A549 (cell line): ENCODE data around the gene SLC23A2. TPM values are rescaled to one million over a fixed set of nuclear protein-coding genes. Genes with fewer than 3 reads are reported as not detected.
A peak's percentile ranks its signal among the peaks of the same experiment; 100 is the strongest.

Experiments used
- ATAC-seq, 2 experiments: fragments of 200-7000 bp in 1 of 2; fragments of >200 bp in 1 of 2; cut with Nextera tagmentation in 1 of 2; cut with Tn5 transposase in 1 of 2; 3 replicates each; pipeline versions ENCODE4 v1.8.0 to v1.9.1; 2018 to 2020; ENCODE audit warnings: mild to moderate bottlenecking in 1 of 2, moderate library complexity in 1 of 2
- CTCF ChIA-PET: fragments of 300-600 bp; sonication (Branson Sonifier 250); formaldehyde crosslinking; extraction: SDS; loops from one replicate; lab custom pipeline; 2021; ENCODE audit warnings: antibody characterized with exemption, inconsistent platforms; lab: Yijun Ruan, JAX
- POLR2A ChIA-PET: fragments of 350-600 bp; formaldehyde crosslinking; extraction: SDS; loops from one replicate; lab custom pipeline; 2021; ENCODE audit warnings: antibody characterized with exemption, inconsistent platforms; lab: Yijun Ruan, JAX
- DNase-seq, 2 experiments: peaks; one replicate each; pipeline versions ENCODE4 v3.0.0 to v3.0.0-alpha.2; 2011 to 2016; ENCODE audit warnings: low read depth in 1 of 2, low spot score in 1 of 2
- FAIRE-seq: peaks from 2 replicates; lab custom pipeline; 2011; peaks lifted over from hg19 to GRCh38; lab: Jason Lieb, UNC
- H3K27ac ChIP-seq, 2 experiments: fragments of >200 bp; sonication (Bioruptor Twin); formaldehyde crosslinking; 3 replicates each; pipeline ENCODE4 v1.5.1; 2016 to 2017
- H3K4me1 ChIP-seq: fragments of >200 bp; sonication (Bioruptor Twin); formaldehyde crosslinking; 3 replicates; pipeline ENCODE4 v1.6.1; 2016
- H3K4me2 ChIP-seq: fragments of >200 bp; sonication (Bioruptor Twin); formaldehyde crosslinking; 3 replicates; pipeline ENCODE4 v1.6.1; 2016
- H3K4me3 ChIP-seq: fragments of >200 bp; sonication (Bioruptor Twin); formaldehyde crosslinking; 3 replicates; pipeline ENCODE4 v1.5.1; 2016
- H3K9me3 ChIP-seq: fragments of >200 bp; sonication (Bioruptor Twin); formaldehyde crosslinking; 3 replicates; pipeline ENCODE4 v1.6.1; 2016
- BHLHE40 ChIP-seq: IDR thresholded peaks from 2 replicates; pipeline ENCODE4 v1.6.1; 2012; ENCODE audit warnings: low read depth, low read length, inconsistent platforms
- CBX2 ChIP-seq: fragments of 200-600 bp; sonication (generic); IDR thresholded peaks from 2 replicates; pipeline ENCODE4 v1.6.1; 2016; ENCODE audit warnings: low read depth, mild to moderate bottlenecking, borderline replicate concordance
- CBX8 ChIP-seq: fragments of 200-600 bp; sonication (generic); IDR thresholded peaks from 2 replicates; pipeline ENCODE4 v1.6.1; 2016
- CEBPB ChIP-seq, 2 experiments: fragments of >200 bp in 1 of 2; sonication (Bioruptor Twin) in 1 of 2; formaldehyde crosslinking in 1 of 2; IDR thresholded peaks; 2 replicates each; pipeline ENCODE4 v1.6.1; 2012 to 2016
- CHD2 ChIP-seq: fragments of 150-350 bp; IDR thresholded peaks from 2 replicates; pipeline ENCODE4 v1.6.1; 2014; ENCODE audit warnings: low read length; ENCODE audit not compliant: partially characterized antibody
- EHF ChIP-seq: fragments of 250-450 bp; sonication (Bioruptor Pico); IDR thresholded peaks from 2 replicates; pipeline ENCODE4 v1.5.0; 2020; ENCODE audit warnings: mild to moderate bottlenecking
- FOSB ChIP-seq: fragments of 250-450 bp; sonication (Bioruptor Pico); IDR thresholded peaks from 2 replicates; pipeline ENCODE4 v1.5.0; 2020; ENCODE audit warnings: mild to moderate bottlenecking, moderate library complexity
- FOXS1 ChIP-seq: fragments of 250-450 bp; sonication (Bioruptor Pico); IDR thresholded peaks from 2 replicates; pipeline ENCODE4 v1.5.0; 2020; ENCODE audit warnings: mild to moderate bottlenecking, moderate library complexity
- GATA3 ChIP-seq: IDR thresholded peaks from 2 replicates; pipeline ENCODE4 v1.6.1; 2012; ENCODE audit warnings: borderline replicate concordance
- HDAC2 ChIP-seq: fragments of 200-600 bp; sonication (generic); IDR thresholded peaks from 2 replicates; pipeline ENCODE4 v1.6.1; 2016
- JUN ChIP-seq, 2 experiments: fragments of >200 bp; sonication (Bioruptor Twin); formaldehyde crosslinking; IDR thresholded peaks; 2 replicates in 1 of 2; 3 replicates in 1 of 2; pipeline ENCODE4 v1.6.1; 2016 to 2017
- KDM5A ChIP-seq: fragments of 200-600 bp; sonication (generic); IDR thresholded peaks from 2 replicates; pipeline ENCODE4 v1.6.1; 2016; ENCODE audit warnings: antibody characterized with exemption, mild to moderate bottlenecking
- MAFK ChIP-seq: fragments of 450-650 bp; IDR thresholded peaks from 2 replicates; pipeline ENCODE4 v1.6.1; 2014; ENCODE audit not compliant: partially characterized antibody
- MYC ChIP-seq: IDR thresholded peaks from 2 replicates; pipeline ENCODE4 v1.6.1; 2012; ENCODE audit warnings: mild to moderate bottlenecking, inconsistent platforms, low read length, improper control_type of control experiment, borderline replicate concordance
- NFE2L2 ChIP-seq: fragments of 150-350 bp; conservative IDR thresholded peaks from 2 replicates; pipeline ENCODE4 v1.6.1; 2014; ENCODE audit warnings: low read length
- NPAS2 ChIP-seq: fragments of 250-450 bp; sonication (Bioruptor Pico); IDR thresholded peaks from 2 replicates; pipeline ENCODE4 v1.8.0; 2022; ENCODE audit warnings: mild to moderate bottlenecking, moderate library complexity, borderline replicate concordance
- NR3C1 ChIP-seq: fragments of >200 bp; sonication (Bioruptor Twin); formaldehyde crosslinking; IDR thresholded peaks from 3 replicates; pipeline ENCODE4 v1.6.1; 2017
- PHF8 ChIP-seq: fragments of 200-600 bp; sonication (generic); IDR thresholded peaks from 2 replicates; pipeline ENCODE4 v1.6.1; 2016; ENCODE audit warnings: low read depth, mild to moderate bottlenecking, antibody characterized with exemption, moderate library complexity, borderline replicate concordance
- POLR2AphosphoS2 ChIP-seq: conservative IDR thresholded peaks from 2 replicates; pipeline ENCODE4 v1.6.1; 2012; ENCODE audit warnings: low read length, improper control_type of control experiment, inconsistent platforms
- RARB ChIP-seq: fragments of 250-450 bp; sonication (Bioruptor Pico); IDR thresholded peaks from 2 replicates; pipeline ENCODE4 v1.8.0; 2021; ENCODE audit warnings: mild to moderate bottlenecking, moderate library complexity
- RNF2 ChIP-seq: fragments of 200-600 bp; sonication (generic); IDR thresholded peaks from 2 replicates; pipeline ENCODE4 v1.6.1; 2016; ENCODE audit warnings: low read depth, mild to moderate bottlenecking, antibody characterized with exemption, moderate library complexity, borderline replicate concordance
- SMC3 ChIP-seq: fragments of >200 bp; sonication (Bioruptor Twin); formaldehyde crosslinking; IDR thresholded peaks from 3 replicates; pipeline ENCODE4 v1.6.1; 2018; ENCODE audit warnings: inconsistent platforms
- SREBF2 ChIP-seq: fragments of 450-650 bp; IDR thresholded peaks from 2 replicates; pipeline ENCODE4 v1.6.1; 2014; ENCODE audit warnings: mild to moderate bottlenecking, moderate library complexity
- ZFP36 ChIP-seq: fragments of 450-650 bp; IDR thresholded peaks from 2 replicates; pipeline ENCODE4 v1.6.1; 2014; ENCODE audit warnings: borderline replicate concordance; ENCODE audit not compliant: partially characterized antibody
- ZSCAN20 ChIP-seq: fragments of 250-450 bp; sonication (Bioruptor Pico); IDR thresholded peaks from 2 replicates; pipeline ENCODE4 v1.8.0; 2022; ENCODE audit warnings: mild to moderate bottlenecking, moderate library complexity
- WGBS: methylation state at CpG from one replicate; pipeline ENCODE4 v1.1.6; 2017; ENCODE audit errors: missing lambda C conversion rate; 5-methylcytosine and 5-hydroxymethylcytosine counted together
- polyA plus RNA-seq, 4 experiments: library from polyadenylated mRNA; depleted of rRNA in 3 of 4; stranded (reverse); fragments of >200 nt; fragmentation: RNase III in 1 of 4; extraction: RNeasy Plus Mini Kit Qiagen cat#74134 plus additional on column Dnase treatment in 1 of 4; gene quantifications; 2 replicates in 3 of 4; 3 replicates in 1 of 4; pipeline ENCODE4 v1.2.3, GENCODE V29; 2011 to 2017
- TF ChIP-seq, protein P1 (sequence below): fragments of 450-650 bp; IDR thresholded peaks from 2 replicates; pipeline ENCODE4 v1.6.1; 2014; ENCODE audit warnings: antibody characterized with exemption
- TF ChIP-seq, protein P2 (sequence below): fragments of 150-350 bp; IDR thresholded peaks from 2 replicates; pipeline ENCODE4 v1.6.1; 2014; ENCODE audit warnings: low read depth, mild to moderate bottlenecking, low read length
- TF ChIP-seq, protein P3 (sequence below): fragments of 200-600 bp; sonication (generic); IDR thresholded peaks from 2 replicates; pipeline ENCODE4 v1.6.1; 2016; ENCODE audit warnings: antibody characterized with exemption, mild to moderate bottlenecking, moderate library complexity
- TF ChIP-seq, protein P4 (sequence below): fragments of 250-450 bp; sonication (Bioruptor Pico); IDR thresholded peaks from 2 replicates; pipeline ENCODE4 v1.5.0; 2020; ENCODE audit warnings: low read depth, mild to moderate bottlenecking, moderate library complexity

The SLC23A2 gene
- polyA plus RNA-seq, 2 of the 4 experiments (the other 2 are of a cell fraction): 13.1 to 47.8 TPM

DNA sequence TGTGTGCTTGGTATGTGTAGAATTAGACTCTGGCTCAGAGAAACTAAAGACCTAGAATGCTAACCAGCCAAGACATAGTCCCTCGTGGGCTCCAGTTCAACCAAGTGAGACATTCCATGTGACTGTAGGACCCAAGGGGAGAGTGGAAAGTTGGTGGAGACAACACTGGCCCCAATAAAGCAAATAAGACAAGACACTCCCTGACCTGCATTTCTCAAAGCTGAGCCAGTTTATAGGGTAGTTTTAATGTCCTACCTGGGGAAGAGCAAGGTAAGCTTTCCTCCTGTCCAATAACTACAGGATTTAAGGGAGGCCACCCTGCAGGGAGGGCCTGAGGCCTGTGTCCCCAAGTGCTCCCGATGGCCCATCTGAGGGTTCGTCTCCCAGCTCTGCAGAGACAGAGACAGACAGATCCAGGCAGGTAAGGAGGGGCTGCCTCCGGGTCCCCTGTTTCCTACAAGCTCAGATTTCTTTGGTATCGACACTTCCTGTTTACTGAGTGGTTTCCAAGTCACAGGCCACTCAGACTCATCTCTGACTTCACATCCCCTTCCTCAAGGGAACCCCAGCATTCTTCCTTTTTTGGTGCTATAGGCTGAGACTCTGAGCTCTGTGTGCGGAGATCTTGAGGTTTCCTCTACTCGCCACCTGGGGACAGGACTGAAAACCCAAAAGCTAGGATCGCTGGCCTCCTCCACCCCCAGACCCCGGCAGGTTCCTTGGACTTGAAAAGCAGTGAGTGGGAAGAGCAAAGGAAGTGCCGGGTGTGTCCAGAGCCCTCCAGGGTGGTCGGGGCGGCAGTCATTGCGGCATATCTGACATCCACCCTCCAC, 187.2 kb downstream of the SLC23A2 start:
- no peaks in the 10 kb centered on the region for H3K9me3 ChIP-seq
- ChIA-PET CTCF (interaction anchor here (0.8 to 1.3 kb wide), 6 partner anchors 11 to 287 kb away, joined by 3 to 6 read pairs (median 3); no protein-coding TSS in a partner anchor), POLR2A (no interaction called here)
- H3K4me3 ChIP-seq: no peak overlapping the region
- no peak for TF ChIP-seq RARB
- no peak for TF ChIP-seq MYC
- TF ChIP-seq ZSCAN20 (CRISPR knock-in tag): no peak
- TF ChIP-seq NFE2L2: no peak
- no peak for TF ChIP-seq EHF (CRISPR knock-in tag)
- TF ChIP-seq JUN (IDR thresholded peaks at IDR 0.05): no peak
- no peak for TF ChIP-seq SREBF2
- TF ChIP-seq RNF2: no peak
- TF ChIP-seq FOXS1 (CRISPR knock-in tag): no peak
- TF ChIP-seq BHLHE40: no peak
- no peak for TF ChIP-seq KDM5A
- TF ChIP-seq NPAS2 (CRISPR knock-in tag): no peak
- TF ChIP-seq MAFK: no peak
- no peak for TF ChIP-seq NR3C1
- TF ChIP-seq HDAC2: no peak
- no peak for TF ChIP-seq GATA3
- WGBS: 88% methylated on average over 13 of the region's 13 CpGs
- ATAC-seq: no peak
- H3K27ac ChIP-seq: peak overlapping the region in 1 of 2 experiments; percentile 5; a peak in 3 of 6 replicates
- peaks cover 22% of the 10 kb centered on the region for H3K4me1 ChIP-seq
- H3K4me2 ChIP-seq: no peak overlapping the region
- FAIRE-seq: no peak
- no peak for DNase-seq

DNA sequence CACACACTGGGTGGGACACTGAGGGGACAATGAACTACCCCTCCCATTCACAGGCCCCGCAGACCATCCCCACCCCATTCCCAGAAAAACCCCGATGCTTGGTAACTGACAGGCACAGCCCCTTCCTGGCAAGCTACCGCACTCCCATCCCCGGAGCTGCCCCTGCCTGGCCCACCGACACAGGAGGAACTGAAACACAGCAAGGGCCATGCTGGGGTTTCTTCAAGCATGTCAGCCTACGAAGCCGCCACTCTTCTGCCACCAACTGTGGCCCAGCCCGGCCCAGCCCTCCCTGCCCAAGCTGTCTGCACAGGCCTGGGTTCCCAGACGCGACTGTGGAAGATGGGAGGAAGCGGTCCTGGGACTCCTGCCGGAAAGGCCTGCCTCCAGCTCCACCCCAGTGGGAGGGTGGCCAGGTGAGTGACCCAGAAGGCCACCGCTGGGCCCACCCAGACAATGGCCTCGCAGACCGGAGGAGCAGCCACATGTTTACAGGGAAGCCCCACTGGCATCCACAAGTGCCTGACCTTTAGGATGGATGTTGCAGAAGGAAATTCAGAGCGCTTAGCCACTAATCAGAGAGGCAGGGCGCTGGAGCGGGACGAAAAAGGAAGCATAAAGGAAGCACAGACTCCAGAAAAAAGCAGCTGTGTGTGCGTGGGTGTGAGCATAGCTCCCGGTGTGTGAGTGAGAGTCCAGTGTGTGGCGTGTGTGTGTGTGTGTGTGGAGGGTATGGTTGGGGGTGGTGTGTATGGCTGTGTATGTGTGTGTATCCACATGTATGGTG, 188.0 kb downstream of the SLC23A2 start:
- H3K27ac ChIP-seq: peak overlapping the region in 1 of 2 experiments; percentile 5; a peak in 2 of 6 replicates
- TF ChIP-seq RARB (no peak), FOXS1 (CRISPR knock-in tag) (no peak), CEBPB (IDR thresholded peaks at IDR 0.05) (no peak), PHF8 (no peak), SREBF2 (no peak), POLR2AphosphoS2 (no peak), BHLHE40 (no peak), MYC (no peak), SMC3 (no peak), CBX2 (no peak), ZFP36 (no peak), CHD2 (no peak), FOSB (CRISPR knock-in tag) (no peak), CBX8 (no peak)
- TF ChIP-seq, protein P1, sequence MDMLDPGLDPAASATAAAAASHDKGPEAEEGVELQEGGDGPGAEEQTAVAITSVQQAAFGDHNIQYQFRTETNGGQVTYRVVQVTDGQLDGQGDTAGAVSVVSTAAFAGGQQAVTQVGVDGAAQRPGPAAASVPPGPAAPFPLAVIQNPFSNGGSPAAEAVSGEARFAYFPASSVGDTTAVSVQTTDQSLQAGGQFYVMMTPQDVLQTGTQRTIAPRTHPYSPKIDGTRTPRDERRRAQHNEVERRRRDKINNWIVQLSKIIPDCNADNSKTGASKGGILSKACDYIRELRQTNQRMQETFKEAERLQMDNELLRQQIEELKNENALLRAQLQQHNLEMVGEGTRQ: no peak
- TF ChIP-seq, protein P2, sequence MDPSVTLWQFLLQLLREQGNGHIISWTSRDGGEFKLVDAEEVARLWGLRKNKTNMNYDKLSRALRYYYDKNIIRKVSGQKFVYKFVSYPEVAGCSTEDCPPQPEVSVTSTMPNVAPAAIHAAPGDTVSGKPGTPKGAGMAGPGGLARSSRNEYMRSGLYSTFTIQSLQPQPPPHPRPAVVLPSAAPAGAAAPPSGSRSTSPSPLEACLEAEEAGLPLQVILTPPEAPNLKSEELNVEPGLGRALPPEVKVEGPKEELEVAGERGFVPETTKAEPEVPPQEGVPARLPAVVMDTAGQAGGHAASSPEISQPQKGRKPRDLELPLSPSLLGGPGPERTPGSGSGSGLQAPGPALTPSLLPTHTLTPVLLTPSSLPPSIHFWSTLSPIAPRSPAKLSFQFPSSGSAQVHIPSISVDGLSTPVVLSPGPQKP: no peak
- TF ChIP-seq, protein P3, sequence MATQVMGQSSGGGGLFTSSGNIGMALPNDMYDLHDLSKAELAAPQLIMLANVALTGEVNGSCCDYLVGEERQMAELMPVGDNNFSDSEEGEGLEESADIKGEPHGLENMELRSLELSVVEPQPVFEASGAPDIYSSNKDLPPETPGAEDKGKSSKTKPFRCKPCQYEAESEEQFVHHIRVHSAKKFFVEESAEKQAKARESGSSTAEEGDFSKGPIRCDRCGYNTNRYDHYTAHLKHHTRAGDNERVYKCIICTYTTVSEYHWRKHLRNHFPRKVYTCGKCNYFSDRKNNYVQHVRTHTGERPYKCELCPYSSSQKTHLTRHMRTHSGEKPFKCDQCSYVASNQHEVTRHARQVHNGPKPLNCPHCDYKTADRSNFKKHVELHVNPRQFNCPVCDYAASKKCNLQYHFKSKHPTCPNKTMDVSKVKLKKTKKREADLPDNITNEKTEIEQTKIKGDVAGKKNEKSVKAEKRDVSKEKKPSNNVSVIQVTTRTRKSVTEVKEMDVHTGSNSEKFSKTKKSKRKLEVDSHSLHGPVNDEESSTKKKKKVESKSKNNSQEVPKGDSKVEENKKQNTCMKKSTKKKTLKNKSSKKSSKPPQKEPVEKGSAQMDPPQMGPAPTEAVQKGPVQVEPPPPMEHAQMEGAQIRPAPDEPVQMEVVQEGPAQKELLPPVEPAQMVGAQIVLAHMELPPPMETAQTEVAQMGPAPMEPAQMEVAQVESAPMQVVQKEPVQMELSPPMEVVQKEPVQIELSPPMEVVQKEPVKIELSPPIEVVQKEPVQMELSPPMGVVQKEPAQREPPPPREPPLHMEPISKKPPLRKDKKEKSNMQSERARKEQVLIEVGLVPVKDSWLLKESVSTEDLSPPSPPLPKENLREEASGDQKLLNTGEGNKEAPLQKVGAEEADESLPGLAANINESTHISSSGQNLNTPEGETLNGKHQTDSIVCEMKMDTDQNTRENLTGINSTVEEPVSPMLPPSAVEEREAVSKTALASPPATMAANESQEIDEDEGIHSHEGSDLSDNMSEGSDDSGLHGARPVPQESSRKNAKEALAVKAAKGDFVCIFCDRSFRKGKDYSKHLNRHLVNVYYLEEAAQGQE: no peak
- TF ChIP-seq, protein P4, sequence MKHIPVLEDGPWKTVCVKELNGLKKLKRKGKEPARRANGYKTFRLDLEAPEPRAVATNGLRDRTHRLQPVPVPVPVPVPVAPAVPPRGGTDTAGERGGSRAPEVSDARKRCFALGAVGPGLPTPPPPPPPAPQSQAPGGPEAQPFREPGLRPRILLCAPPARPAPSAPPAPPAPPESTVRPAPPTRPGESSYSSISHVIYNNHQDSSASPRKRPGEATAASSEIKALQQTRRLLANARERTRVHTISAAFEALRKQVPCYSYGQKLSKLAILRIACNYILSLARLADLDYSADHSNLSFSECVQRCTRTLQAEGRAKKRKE (CRISPR knock-in tag): no peak
- no peak for FAIRE-seq
- POLR2A ChIA-PET: no interaction called here
- 91% methylated on average over 17 of the region's 22 CpGs for WGBS
- CTCF ChIA-PET: interaction anchor here (0.9 to 1.3 kb wide), 2 partner anchors 24 to 288 kb away, joined by 3 to 6 read pairs; no protein-coding TSS in a partner anchor
- no peaks in the 10 kb centered on the region for H3K9me3 ChIP-seq
- no peak for ATAC-seq
- no peak for DNase-seq
- H3K4me1 ChIP-seq: peaks cover 20% of the 10 kb centered on the region
- H3K4me2 ChIP-seq: no peak overlapping the region
- H3K4me3 ChIP-seq: no peak overlapping the region
